Measurements from ENCODE around the gene CEP85.
"Not testable (repeated sequence)": the region's sequence is repeated elsewhere in the genome, so short reads cannot be mapped to it uniquely, and the experiment has no call there.

GRCh38 chr1:26230682-26231081 is 3.3 kb upstream of the CEP85 start:
- TF ChIP-seq, protein P1, sequence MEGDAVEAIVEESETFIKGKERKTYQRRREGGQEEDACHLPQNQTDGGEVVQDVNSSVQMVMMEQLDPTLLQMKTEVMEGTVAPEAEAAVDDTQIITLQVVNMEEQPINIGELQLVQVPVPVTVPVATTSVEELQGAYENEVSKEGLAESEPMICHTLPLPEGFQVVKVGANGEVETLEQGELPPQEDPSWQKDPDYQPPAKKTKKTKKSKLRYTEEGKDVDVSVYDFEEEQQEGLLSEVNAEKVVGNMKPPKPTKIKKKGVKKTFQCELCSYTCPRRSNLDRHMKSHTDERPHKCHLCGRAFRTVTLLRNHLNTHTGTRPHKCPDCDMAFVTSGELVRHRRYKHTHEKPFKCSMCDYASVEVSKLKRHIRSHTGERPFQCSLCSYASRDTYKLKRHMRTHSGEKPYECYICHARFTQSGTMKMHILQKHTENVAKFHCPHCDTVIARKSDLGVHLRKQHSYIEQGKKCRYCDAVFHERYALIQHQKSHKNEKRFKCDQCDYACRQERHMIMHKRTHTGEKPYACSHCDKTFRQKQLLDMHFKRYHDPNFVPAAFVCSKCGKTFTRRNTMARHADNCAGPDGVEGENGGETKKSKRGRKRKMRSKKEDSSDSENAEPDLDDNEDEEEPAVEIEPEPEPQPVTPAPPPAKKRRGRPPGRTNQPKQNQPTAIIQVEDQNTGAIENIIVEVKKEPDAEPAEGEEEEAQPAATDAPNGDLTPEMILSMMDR (IDR thresholded peaks at IDR 0.05) = not testable (repeated sequence)
- TF ChIP-seq POLR2A (IDR thresholded peaks at IDR 0.05) = not testable (repeated sequence)
